SK-N-MC (cell line): Measurements from ENCODE around the gene ITSN1.

Source experiments
- EZH2 ChIP-seq: fragments of 200-600 bp; sonication (generic); IDR thresholded peaks from one replicate; pipeline ENCODE4 v1.6.1; 2017; ENCODE audit warnings: antibody characterized with exemption
- POLR2AphosphoS5 ChIP-seq: IDR thresholded peaks from 2 replicates; pipeline ENCODE4 v1.6.1; 2012; ENCODE audit warnings: mild to moderate bottlenecking, low read depth, low read length, borderline replicate concordance

- TF ChIP-seq EZH2 (no peak), POLR2AphosphoS5 (no peak)
These were observed 218.8 kb downstream of the ITSN1 start for GRCh38 chr21:33861125-33861524.
